ENCODE data around the gene GLYR1.

- TF ChIP-seq CTCF (IDR thresholded peaks at IDR 0.05; ENCODE audit: low read depth, low read length, missing input control) (no peak), TAF1 (conservative IDR thresholded peaks at IDR 0.05) (no peak), ZBTB33 (IDR thresholded peaks at IDR 0.05) (no peak)
Observed at GRCh38 chr16:4839942-4840341, 7.1 kb downstream of the GLYR1 start.
